Esophagus squamous epithelium (tissue), 5 donors: ENCODE data around the gene PIAS3. TPM values are rescaled to one million over a fixed set of nuclear protein-coding genes. Genes with fewer than 3 reads are reported as not detected.
"Not testable (repeated sequence)": the region's sequence is repeated elsewhere in the genome, so short reads cannot be mapped to it uniquely, and the experiment has no call there.

Source experiments
- DNase-seq: peaks from one replicate; lab custom pipeline; 2025; lab: John Stamatoyannopoulos, UW
- H3K27ac ChIP-seq, 4 donors: fragments of 200-600 bp; sonication (generic); one replicate each; pipeline ENCODE4 v1.5.1; 2016 to 2019; ENCODE audit warnings: mild to moderate bottlenecking in 1 of 4
- H3K27me3 ChIP-seq, 4 donors: fragments of 200-600 bp; sonication (generic); 1 replicate in 3 of 4; 2 replicates in 1 of 4; pipeline versions ENCODE4 v1.5.1 to v1.6.0; 2017 to 2021; ENCODE audit warnings: antibody characterized with exemption in 1 of 4
- H3K36me3 ChIP-seq, 3 donors: fragments of 200-600 bp; sonication (generic); one replicate each; pipeline ENCODE4 v1.5.1; 2016 to 2019
- H3K4me1 ChIP-seq, 3 donors: fragments of 200-600 bp; sonication (generic); one replicate each; pipeline ENCODE4 v1.5.1; 2017 to 2019
- H3K4me3 ChIP-seq, 4 donors: fragments of 200-600 bp; sonication (generic); 1 replicate in 3 of 4; 2 replicates in 1 of 4; pipeline ENCODE4 v1.5.1; 2016 to 2019; ENCODE audit warnings: mild to moderate bottlenecking in 2 of 4, moderate library complexity in 1 of 4
- H3K9me3 ChIP-seq, 3 donors: fragments of 200-600 bp; sonication (generic); one replicate each; pipeline ENCODE4 v1.5.1; 2016 to 2019
- CTCF ChIP-seq, 6 experiments: fragments of 450-650 bp in 4 of 6; fragments of 200-600 bp in 2 of 6; sonication (generic) in 2 of 6; IDR thresholded peaks; one replicate each; pipeline ENCODE4 v1.5.1; 2016 to 2019; ENCODE audit warnings: antibody characterized with exemption in 6 of 6, mild to moderate bottlenecking in 4 of 6, moderate library complexity in 4 of 6
- POLR2A ChIP-seq, 4 donors: fragments of 450-650 bp; IDR thresholded peaks; one replicate each; pipeline ENCODE4 v1.6.1; 2017; ENCODE audit warnings: antibody characterized with exemption in 4 of 4, mild to moderate bottlenecking in 4 of 4, moderate library complexity in 3 of 4
- WGBS, 2 donors: methylation state at CpG; one replicate each; pipeline ENCODE4 v1.1.5; 2018; 5-methylcytosine and 5-hydroxymethylcytosine counted together
- intact Hi-C: fragments of 100-400 bp; cut with DNase I; formaldehyde crosslinking; loops from one replicate; pipeline ENCODE4 v1.15.0; 2022
- total RNA-seq, 4 donors: library from RNA; depleted of rRNA; stranded (reverse); fragments of >200 nt; gene quantifications; one replicate each; pipeline ENCODE4 v1.1.0, GENCODE V29; 2016
- donor health status: DM: yes; HTN: yes; CAD: no.

Gene PIAS3
- total RNA-seq, 4 donors from 2014 or later = 20.9 to 51.8 (median 38.2) TPM

- Histone ChIP-seq H3K27me3 (no peaks in the 10 kb centered on the region), H3K36me3 (peaks cover 16 to 77% (median 41%) of the 10 kb centered on the region in 3 donors), H3K4me3 (no peak overlapping the region), H3K9me3 (no peaks in the 10 kb centered on the region), H3K4me1 (peaks cover 0 to 24% (median 11%) of the 10 kb centered on the region in 3 donors), H3K27ac (no peak overlapping the region)
- TF ChIP-seq CTCF (IDR thresholded peaks at IDR 0.05) = no peak
- no peak for TF ChIP-seq POLR2A (IDR thresholded peaks at IDR 0.05)
- no peak for DNase-seq
- intact Hi-C loops = no loop called here
Measured at GRCh38 chr1:145828367-145829026, 30.4 kb downstream of the PIAS3 start.

- peaks cover 16 to 72% (median 36%) of the 10 kb centered on the region in 3 donors for H3K36me3 ChIP-seq
- H3K9me3 ChIP-seq = no peaks in the 10 kb centered on the region
- H3K4me3 ChIP-seq = no peak overlapping the region
- intact Hi-C loops = no loop called here
- TF ChIP-seq CTCF (IDR thresholded peaks at IDR 0.05) (no peak), POLR2A (IDR thresholded peaks at IDR 0.05) (no peak)
- H3K27me3 ChIP-seq = no peaks in the 10 kb centered on the region
- DNase-seq = no peak
- no peak overlapping the region for H3K27ac ChIP-seq
- H3K4me1 ChIP-seq = peaks cover 0 to 24% (median 11%) of the 10 kb centered on the region in 3 donors
Measured at GRCh38 chr1:145827966-145828365, 30.9 kb downstream of the PIAS3 start.

- Histone ChIP-seq H3K27me3 (no peaks in the 10 kb centered on the region), H3K4me3 (no peak overlapping the region), H3K27ac (no peak overlapping the region), H3K9me3 (no peaks in the 10 kb centered on the region), H3K4me1 (peaks cover 0 to 27% (median 11%) of the 10 kb centered on the region in 3 donors), H3K36me3 (peaks cover 16 to 53% (median 35%) of the 10 kb centered on the region in 3 donors)
- TF ChIP-seq POLR2A (IDR thresholded peaks at IDR 0.05) = no peak
- no peak for TF ChIP-seq CTCF (IDR thresholded peaks at IDR 0.05)
- 90 to 93% methylated on average over 2 of the region's 2 CpGs for WGBS, 2 donors
- intact Hi-C loops = no loop called here
- DNase-seq = no peak
Measured at GRCh38 chr1:145826030-145826429, 32.9 kb downstream of the PIAS3 start.

- intact Hi-C loops = no loop called here
- peaks cover 0 to 27% (median 11%) of the 10 kb centered on the region in 3 donors for H3K4me1 ChIP-seq
- peak overlapping the region; percentile 58 to 95 (median 72) for H3K4me3 ChIP-seq
- H3K27me3 ChIP-seq = no peaks in the 10 kb centered on the region
- TF ChIP-seq POLR2A (IDR thresholded peaks at IDR 0.05) = no peak
- no peak for TF ChIP-seq CTCF (IDR thresholded peaks at IDR 0.05)
- DNase-seq = no peak
- H3K27ac ChIP-seq = peak overlapping the region; percentile 89 to 97 (median 92)
- no peaks in the 10 kb centered on the region for H3K9me3 ChIP-seq
- WGBS, 2 donors = 0 to 1% methylated on average over 7 of the region's 7 CpGs
- peaks cover 16 to 37% (median 26%) of the 10 kb centered on the region in 3 donors for H3K36me3 ChIP-seq
Measured at GRCh38 chr1:145824499-145824842, 34.4 kb downstream of the PIAS3 start.

- Histone ChIP-seq H3K9me3 (no peaks in the 10 kb centered on the region), H3K27me3 (no peaks in the 10 kb centered on the region), H3K4me1 (peaks cover 0 to 27% (median 11%) of the 10 kb centered on the region in 3 donors), H3K27ac (peak within 1 kb of the TSS; percentile 89 to 97 (median 92)), H3K36me3 (peaks cover 16 to 31% (median 20%) of the 10 kb centered on the region in 3 donors), H3K4me3 (peak within 1 kb of the TSS; percentile 58 to 95 (median 72))
- peak; percentile 48 for DNase-seq
- peak in 3 of 4 donors; percentile 3 to 91 (median 88) for TF ChIP-seq POLR2A (IDR thresholded peaks at IDR 0.05)
- TF ChIP-seq CTCF (IDR thresholded peaks at IDR 0.05) = peak in 1 of 6 experiments; percentile 11
- intact Hi-C loops = no loop called here
- 0 to 3% methylated on average over 18 to 24 of the region's 89 CpGs for WGBS, 2 donors
Measured at GRCh38 chr1:145823565-145824498, 35.0 kb downstream of the PIAS3 start, which contains the start of the genes POLR3C and RNF115. POLR3C (plus strand) TSS chr1:145824200; CDS start chr1:145825777, 1,577 bp downstream. RNF115 (minus strand) TSS chr1:145824095; CDS start chr1:145823873, 222 bp downstream.

- DNase-seq, H3K9me3 ChIP-seq, intact Hi-C loops, H3K27me3 ChIP-seq: not testable (repeated sequence)
- peaks cover 0 to 27% (median 11%) of the 10 kb centered on the region in 3 donors for H3K4me1 ChIP-seq
- WGBS, 2 donors = 20% methylated on average over 5 of the region's 16 CpGs; no CpG with 5 or more reads in 1 of the 2 donors
- peak overlapping the region in 1 of 4 donors; percentile 58 for H3K27ac ChIP-seq
- peak overlapping the region in 2 of 4 donors; percentile 70 to 95 for H3K4me3 ChIP-seq
- peaks cover 12 to 21% (median 14%) of the 10 kb centered on the region in 3 donors for H3K36me3 ChIP-seq
Measured at GRCh38 chr1:145822779-145823331, 36.0 kb downstream of the PIAS3 start.

GRCh38 chr1:145818095-145818494 is 40.8 kb downstream of the PIAS3 start:
- DNase-seq, H3K4me3 ChIP-seq, H3K4me1 ChIP-seq, intact Hi-C loops, H3K36me3 ChIP-seq, H3K27ac ChIP-seq, H3K27me3 ChIP-seq, H3K9me3 ChIP-seq: not testable (repeated sequence)
- 34 to 63% methylated on average over 2 of the region's 6 CpGs for WGBS, 2 donors
